Psoas muscle (tissue), 8 donors: ENCODE results near the gene TRAF3IP1. TPM values are rescaled to one million over a fixed set of nuclear protein-coding genes. Genes with fewer than 3 reads are reported as not detected.

Experiments used
- ATAC-seq, 4 donors: fragments of 200-7000 bp; cut with Tn5 transposase; one replicate each; pipeline ENCODE4 v1.9.1; 2020; ENCODE audit warnings: moderate library complexity in 3 of 4, mild to moderate bottlenecking in 2 of 4
- DNase-seq, 2 donors: peaks; one replicate each; pipeline ENCODE4 v3.0.0-alpha.2; 2020
- H3K27ac ChIP-seq: fragments of 200-600 bp; one replicate; pipeline ENCODE4 v1.8.0; 2022
- H3K27me3 ChIP-seq, 3 donors: fragments of 200-600 bp in 1 of 3; one replicate each; pipeline versions ENCODE4 v1.6.1 to v1.8.0; 2013 to 2022; ENCODE audit warnings: low read length in 2 of 3, mild to moderate bottlenecking in 2 of 3, moderate library complexity in 1 of 3; ENCODE audit not compliant: insufficient read depth in 3 of 3
- H3K36me3 ChIP-seq, 2 donors: fragments of 200-600 bp in 1 of 2; one replicate each; pipeline versions ENCODE4 v1.6.1 to v1.8.0; 2013 to 2022; ENCODE audit warnings: low read depth in 1 of 2, mild to moderate bottlenecking in 1 of 2, moderate library complexity in 1 of 2; ENCODE audit not compliant: insufficient read depth in 1 of 2
- H3K4me1 ChIP-seq: fragments of 200-600 bp; one replicate; pipeline ENCODE4 v1.8.0; 2022
- H3K4me3 ChIP-seq: fragments of 200-600 bp; one replicate; pipeline ENCODE4 v1.8.0; 2022; ENCODE audit warnings: mild to moderate bottlenecking
- H3K9me3 ChIP-seq: fragments of 200-600 bp; one replicate; pipeline ENCODE4 v1.8.0; 2022
- WGBS, 3 donors: extraction: QIAGEN DNeasy Blood & Tissue Kit; methylation state at CpG; one replicate each; pipeline versions ENCODE4 v1.1.6 to v1.1.7; 2013; 5-methylcytosine and 5-hydroxymethylcytosine counted together
- intact Hi-C, 2 donors: fragments of 100-400 bp; cut with DNase I; formaldehyde crosslinking; loops; one replicate each; pipeline versions ENCODE4 v1.11.0 to v1.14.2; 2022
- polyA plus RNA-seq, 3 donors: library from polyadenylated mRNA; stranded (reverse); fragments of 200-250 nt; gene quantifications; one replicate each; pipeline ENCODE4 v1.2.3, GENCODE V29; 2013
- total RNA-seq, 4 donors: library from RNA; stranded (reverse); fragmentation: NEBNext Ultra II Directional in 2 of 4; extraction: Animal tissue kit (Norgen Biotek cat#: 25700) in 2 of 4; gene quantifications; one replicate each; pipeline versions ENCODE4 v1.2.1 to v1.2.4, GENCODE V29; 2021 to 2023
- TF ChIP-seq, protein P1 (sequence below): fragments of 200-600 bp; IDR thresholded peaks from one replicate; pipeline ENCODE4 v1.8.0; 2022; ENCODE audit warnings: antibody characterized with exemption
- donor health status: healthy with polysubstance abuse.
- donor health status: DM: no; HTN: no; CAD: no; lungs with moderate emphysema.
- donor health status: Bipolar disorder and iron deficiency.
- donor health status: healthy.
- donor health status: DM: yes; HTN: yes; CAD: no.
- donor health status: DM: no; HTN: no; CAD: no.
- donor health status: DM: no; HTN: no; CAD: no.
- donor health status: DM: yes; HTN: yes; CAD: no.

TRAF3IP1 gene
- total and polyA plus RNA-seq, 7 donors, result 2.9 to 30.9 (median 16.3) TPM

DNA sequence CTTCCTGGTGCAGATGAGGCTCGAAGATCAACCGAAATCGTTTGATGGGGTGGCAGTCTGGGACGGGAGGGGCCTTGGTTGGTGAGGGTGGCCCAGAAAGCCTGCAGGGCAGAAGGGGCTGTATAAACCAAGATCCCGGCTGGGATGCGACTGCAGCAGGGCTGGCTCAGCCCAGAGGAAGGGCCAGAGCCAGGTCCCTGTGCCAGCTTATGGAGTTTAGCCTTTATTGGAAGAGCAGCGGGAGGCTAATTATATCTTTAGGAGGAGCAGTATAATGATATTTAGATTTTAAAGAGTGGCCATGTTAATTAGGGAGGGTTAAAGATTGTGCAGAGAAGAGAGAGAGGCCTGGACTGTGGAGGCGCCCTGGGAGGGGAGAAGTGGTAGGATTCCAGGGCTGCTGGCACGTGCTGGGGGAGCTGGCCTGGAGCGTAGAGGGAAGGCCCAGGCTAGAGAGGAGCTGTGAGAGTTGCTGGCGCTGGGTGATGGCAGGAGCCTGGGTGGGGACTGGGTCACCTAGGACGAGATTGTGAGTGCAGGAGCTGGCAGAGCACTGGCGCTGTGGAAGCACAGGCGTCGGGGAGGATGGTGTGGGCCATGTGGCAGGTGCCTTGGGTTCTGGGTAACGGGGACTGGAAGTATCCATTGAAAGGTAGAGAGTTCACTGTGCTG is 25.1 kb downstream of the TRAF3IP1 start:
- peaks cover 0 to 35% of the 10 kb centered on the region in 2 donors for H3K36me3 ChIP-seq
- no peak overlapping the region for H3K27ac ChIP-seq
- H3K27me3 ChIP-seq, result no peaks in the 10 kb centered on the region
- TF ChIP-seq, protein P1, sequence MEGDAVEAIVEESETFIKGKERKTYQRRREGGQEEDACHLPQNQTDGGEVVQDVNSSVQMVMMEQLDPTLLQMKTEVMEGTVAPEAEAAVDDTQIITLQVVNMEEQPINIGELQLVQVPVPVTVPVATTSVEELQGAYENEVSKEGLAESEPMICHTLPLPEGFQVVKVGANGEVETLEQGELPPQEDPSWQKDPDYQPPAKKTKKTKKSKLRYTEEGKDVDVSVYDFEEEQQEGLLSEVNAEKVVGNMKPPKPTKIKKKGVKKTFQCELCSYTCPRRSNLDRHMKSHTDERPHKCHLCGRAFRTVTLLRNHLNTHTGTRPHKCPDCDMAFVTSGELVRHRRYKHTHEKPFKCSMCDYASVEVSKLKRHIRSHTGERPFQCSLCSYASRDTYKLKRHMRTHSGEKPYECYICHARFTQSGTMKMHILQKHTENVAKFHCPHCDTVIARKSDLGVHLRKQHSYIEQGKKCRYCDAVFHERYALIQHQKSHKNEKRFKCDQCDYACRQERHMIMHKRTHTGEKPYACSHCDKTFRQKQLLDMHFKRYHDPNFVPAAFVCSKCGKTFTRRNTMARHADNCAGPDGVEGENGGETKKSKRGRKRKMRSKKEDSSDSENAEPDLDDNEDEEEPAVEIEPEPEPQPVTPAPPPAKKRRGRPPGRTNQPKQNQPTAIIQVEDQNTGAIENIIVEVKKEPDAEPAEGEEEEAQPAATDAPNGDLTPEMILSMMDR, result no peak
- no peak overlapping the region for H3K4me3 ChIP-seq
- DNase-seq, result no peak
- WGBS, 3 donors, result 66 to 95% (median 72%) methylated on average over 16 of the region's 16 CpGs
- H3K9me3 ChIP-seq, result no peaks in the 10 kb centered on the region
- peaks cover 13% of the 10 kb centered on the region for H3K4me1 ChIP-seq
- intact Hi-C loops, result no loop called here
- ATAC-seq, result peak in 3 of 4 donors; percentile 34 to 58 (median 51)

DNA sequence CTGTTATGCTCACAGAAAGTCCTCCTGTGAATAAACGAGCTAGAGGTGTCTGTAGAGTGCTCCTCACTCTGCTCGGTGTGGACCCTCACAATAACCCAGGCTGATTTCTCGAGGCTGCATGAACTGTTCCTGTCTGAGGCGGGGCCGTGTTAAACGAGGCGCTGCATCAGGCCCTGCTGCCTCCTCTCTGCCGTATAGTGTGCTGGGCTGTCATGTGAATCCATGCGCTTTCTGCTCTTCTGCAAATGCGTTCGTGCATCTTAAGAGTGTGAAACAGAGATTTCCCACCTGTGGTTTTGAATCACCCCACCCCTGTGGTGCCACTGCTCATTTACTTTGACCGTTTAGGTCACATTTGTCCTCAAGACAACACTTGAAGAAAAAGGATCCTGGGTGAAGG is 26.2 kb downstream of the TRAF3IP1 start:
- TF ChIP-seq, protein P1, result no peak
- 83 to 84% (median 83%) methylated on average over 12 of the region's 12 CpGs for WGBS, 3 donors
- ATAC-seq, result peak in 1 of 4 donors; percentile 17
- H3K27me3 ChIP-seq, result no peaks in the 10 kb centered on the region
- no peak overlapping the region for H3K4me3 ChIP-seq
- H3K4me1 ChIP-seq, result peaks cover 13% of the 10 kb centered on the region
- H3K27ac ChIP-seq, result no peak overlapping the region
- no peak for DNase-seq
- H3K36me3 ChIP-seq, result peaks cover 0 to 35% of the 10 kb centered on the region in 2 donors
- H3K9me3 ChIP-seq, result no peaks in the 10 kb centered on the region
- intact Hi-C loops, result no loop called here

DNA sequence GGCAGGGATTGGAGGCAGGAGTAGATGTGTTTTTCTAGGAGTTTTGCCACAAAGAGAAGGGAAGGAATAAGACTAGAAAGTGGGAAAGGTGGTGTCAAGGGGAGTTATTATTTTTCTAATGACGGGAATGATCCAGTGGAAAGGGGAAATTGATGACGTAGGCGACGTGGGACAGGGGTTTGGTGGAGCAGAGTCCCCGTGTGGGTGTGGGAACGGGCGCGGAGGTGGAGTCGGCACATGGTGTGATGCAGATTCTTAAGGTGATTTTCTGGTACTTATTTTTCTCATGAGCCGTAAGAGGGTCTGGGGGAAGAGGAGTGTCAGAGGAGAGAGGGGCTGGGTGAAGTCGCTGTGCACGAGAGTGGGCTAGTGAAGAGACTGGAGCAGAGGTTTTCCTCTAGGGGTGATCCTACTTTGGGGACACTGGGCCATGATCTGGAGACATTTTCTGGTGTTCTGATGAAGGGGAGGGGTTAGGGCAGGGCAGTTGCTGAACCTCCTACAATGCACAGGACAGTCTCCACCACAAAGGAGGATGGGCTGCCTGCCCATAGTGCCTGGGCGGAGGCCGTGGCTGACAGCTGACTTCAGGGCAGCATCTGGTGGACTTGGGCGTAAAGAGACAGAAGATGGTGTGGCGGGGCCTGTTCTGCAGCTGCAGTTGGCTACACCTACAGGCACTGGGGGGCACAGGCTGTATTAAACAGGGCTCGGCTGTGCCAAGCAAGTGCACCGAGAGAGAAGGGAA is 30.0 kb downstream of the TRAF3IP1 start:
- Histone ChIP-seq H3K36me3 (peaks cover 3 to 45% of the 10 kb centered on the region in 2 donors), H3K4me1 (peaks cover 6% of the 10 kb centered on the region), H3K4me3 (no peak overlapping the region), H3K27ac (no peak overlapping the region), H3K27me3 (no peaks in the 10 kb centered on the region), H3K9me3 (no peaks in the 10 kb centered on the region)
- 88 to 91% (median 88%) methylated on average over 18 of the region's 18 CpGs for WGBS, 3 donors
- intact Hi-C loops, result no loop called here
- no peak for DNase-seq
- TF ChIP-seq, protein P1, result no peak
- ATAC-seq, result no peak

DNA sequence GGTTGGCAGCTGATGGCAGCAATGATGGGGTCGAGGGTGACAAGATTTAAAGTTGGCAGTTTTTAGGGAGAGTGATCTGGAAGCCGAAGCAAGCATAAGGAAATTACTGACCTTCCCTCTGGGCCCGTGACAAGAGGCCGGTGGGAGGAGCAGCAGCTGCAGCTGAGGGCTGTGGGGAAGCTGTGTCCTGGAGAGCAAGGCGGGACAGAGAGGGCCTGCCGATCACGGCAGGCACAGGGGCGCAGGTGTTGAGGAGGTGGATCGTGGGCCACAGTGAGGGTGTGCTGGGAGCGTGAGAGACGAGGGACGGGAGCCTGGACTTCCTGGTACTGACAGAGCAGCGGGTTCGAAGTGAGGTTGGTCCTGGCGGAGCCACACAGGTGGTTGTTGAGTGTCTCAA is 31.0 kb downstream of the TRAF3IP1 start:
- intact Hi-C loops, result no loop called here

More for the DNA sequence above, 31.0 kb downstream of the TRAF3IP1 start:
- H3K4me3 ChIP-seq, result no peak overlapping the region
- no peak overlapping the region for H3K27ac ChIP-seq
- 76 to 84% (median 81%) methylated on average over 15 of the region's 15 CpGs for WGBS, 3 donors
- TF ChIP-seq, protein P1, result no peak
- H3K27me3 ChIP-seq, result no peaks in the 10 kb centered on the region
- ATAC-seq, result no peak
- no peaks in the 10 kb centered on the region for H3K4me1 ChIP-seq
- no peaks in the 10 kb centered on the region for H3K9me3 ChIP-seq
- peaks cover 3 to 54% of the 10 kb centered on the region in 2 donors for H3K36me3 ChIP-seq
- no peak for DNase-seq
